NCI-H748 (cell line): ENCODE results near the gene FUCA2.
"Not testable (repeated sequence)": the region's sequence is repeated elsewhere in the genome, so short reads cannot be mapped to it uniquely, and the experiment has no call there.

Experiments used
- DNase-seq: peaks from one replicate; lab custom pipeline; 2025; ENCODE audit not compliant: unreplicated experiment; lab: John Stamatoyannopoulos, UW

Gene FUCA2

DNA sequence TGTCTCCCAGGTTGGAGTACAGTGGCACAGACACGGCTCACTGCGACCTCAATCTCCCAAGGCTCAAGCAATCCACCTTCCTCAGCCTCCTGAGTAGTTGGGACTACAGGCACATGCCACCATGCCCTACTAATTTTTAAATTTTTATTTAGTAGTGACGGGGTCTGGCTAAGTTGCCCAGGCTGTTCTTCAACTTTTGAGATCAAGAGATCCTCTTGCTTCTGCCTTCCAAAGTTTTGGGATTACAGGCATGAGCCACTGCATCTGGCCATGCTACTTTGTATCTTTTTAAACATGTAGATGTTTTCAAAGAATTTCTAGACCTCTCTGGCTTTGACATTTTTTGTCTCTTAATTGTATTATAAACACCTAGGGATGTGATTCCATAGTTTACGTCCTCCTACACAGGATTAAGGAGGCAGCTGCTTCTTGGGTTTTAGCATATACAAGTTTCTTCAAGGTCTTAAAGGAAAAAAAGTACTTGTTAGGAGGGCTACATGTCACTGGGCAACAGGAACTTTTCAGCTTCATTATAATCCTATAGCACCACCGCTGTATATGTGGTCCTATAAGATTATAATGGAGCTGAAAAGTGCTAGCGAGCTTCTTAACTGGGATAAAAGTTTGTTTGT is 62.3 kb downstream of the FUCA2 start:
- no peak for DNase-seq

DNA sequence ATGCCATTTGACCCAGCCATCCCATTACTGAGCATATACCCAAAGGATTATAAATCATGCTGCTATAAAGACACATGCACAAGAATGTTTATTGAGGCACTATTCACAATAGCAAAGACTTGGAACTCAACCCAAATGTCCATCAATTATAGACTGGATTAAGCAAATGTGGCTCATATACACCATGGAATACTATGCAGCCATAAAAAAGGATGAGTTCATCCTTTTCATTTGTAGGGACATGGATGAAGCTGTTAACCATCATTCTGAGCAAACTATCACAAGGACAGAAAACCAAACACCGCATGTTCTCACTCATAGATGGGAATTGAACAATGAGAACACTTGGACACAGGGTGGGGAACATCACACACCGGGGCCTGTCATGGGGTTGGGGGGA is 63.7 kb downstream of the FUCA2 start:
- not testable (repeated sequence) for DNase-seq
